Loucy (cell line): ENCODE measurements around the gene DHRS4L2.

Source experiments
- H2AFZ ChIP-seq: fragments of 200-600 bp; sonication (generic); 2 replicates; pipeline ENCODE4 v1.6.0; 2016; ENCODE audit warnings: antibody characterized with exemption, mild to moderate bottlenecking, low read length, moderate library complexity
- H3F3A ChIP-seq: fragments of 200-600 bp; 2 replicates; pipeline ENCODE4 v1.6.0; 2016; ENCODE audit warnings: antibody characterized with exemption, low read depth, mild to moderate bottlenecking
- H3K27me3 ChIP-seq: fragments of 200-600 bp; sonication (generic); 2 replicates; pipeline ENCODE4 v1.6.1; 2014; ENCODE audit warnings: low read length, mild to moderate bottlenecking; ENCODE audit not compliant: insufficient read depth, poor library complexity, severe bottlenecking
- H3K36me3 ChIP-seq: fragments of 200-600 bp; sonication (generic); 2 replicates; pipeline ENCODE4 v1.6.1; 2016; ENCODE audit warnings: low read length; ENCODE audit not compliant: insufficient read depth
- H3K4me1 ChIP-seq: fragments of 200-600 bp; sonication (generic); 2 replicates; pipeline ENCODE4 v1.5.1; 2014; ENCODE audit warnings: low read length, mild to moderate bottlenecking; ENCODE audit not compliant: insufficient read depth, poor library complexity, severe bottlenecking
- H3K4me2 ChIP-seq: fragments of 200-600 bp; sonication (generic); 2 replicates; pipeline ENCODE4 v1.6.0; 2014; ENCODE audit warnings: antibody characterized with exemption, low read length, low read depth, mild to moderate bottlenecking; ENCODE audit not compliant: poor library complexity, severe bottlenecking
- H3K4me3 ChIP-seq: fragments of 200-600 bp; sonication (generic); 2 replicates; pipeline ENCODE4 v1.5.1; 2014; ENCODE audit warnings: low read length, mild to moderate bottlenecking, mixed read lengths; ENCODE audit not compliant: poor library complexity, severe bottlenecking
- H3K79me2 ChIP-seq: fragments of 200-600 bp; sonication (generic); 2 replicates; pipeline ENCODE4 v1.6.1; 2014; ENCODE audit warnings: low read length; ENCODE audit not compliant: insufficient read depth
- H3K9ac ChIP-seq: fragments of 200-600 bp; sonication (generic); 2 replicates; pipeline ENCODE4 v1.6.0; 2014; ENCODE audit warnings: mild to moderate bottlenecking, low read depth, low read length, moderate library complexity; ENCODE audit not compliant: poor library complexity, severe bottlenecking
- H3K9me2 ChIP-seq: fragments of 200-600 bp; sonication (generic); replicated peaks from 2 replicates; pipeline ENCODE4 v1.6.1; 2016; ENCODE audit warnings: low read depth, low read length, mixed read lengths
- H3K9me3 ChIP-seq: fragments of 200-600 bp; sonication (generic); 2 replicates; pipeline ENCODE4 v1.6.1; 2014; ENCODE audit warnings: mild to moderate bottlenecking, antibody characterized with exemption, low read length, low read depth; ENCODE audit not compliant: insufficient read depth
- H4K20me1 ChIP-seq: fragments of 200-600 bp; sonication (generic); 2 replicates; pipeline ENCODE4 v1.6.0; 2014; ENCODE audit warnings: antibody characterized with exemption, low read length, mild to moderate bottlenecking; ENCODE audit not compliant: insufficient read depth, poor library complexity, severe bottlenecking
- EZH2phosphoT487 ChIP-seq: fragments of 200-600 bp; IDR thresholded peaks from 2 replicates; pipeline ENCODE4 v1.6.1; 2018; ENCODE audit warnings: antibody characterized with exemption, mild to moderate bottlenecking, moderate library complexity, borderline replicate concordance
- TF ChIP-seq, protein P1 (sequence below): fragments of 200-600 bp; sonication (generic); conservative IDR thresholded peaks from 2 replicates; pipeline ENCODE4 v1.5.1; 2014; ENCODE audit warnings: mild to moderate bottlenecking, antibody characterized with exemption, low read length

DHRS4L2 gene

DNA sequence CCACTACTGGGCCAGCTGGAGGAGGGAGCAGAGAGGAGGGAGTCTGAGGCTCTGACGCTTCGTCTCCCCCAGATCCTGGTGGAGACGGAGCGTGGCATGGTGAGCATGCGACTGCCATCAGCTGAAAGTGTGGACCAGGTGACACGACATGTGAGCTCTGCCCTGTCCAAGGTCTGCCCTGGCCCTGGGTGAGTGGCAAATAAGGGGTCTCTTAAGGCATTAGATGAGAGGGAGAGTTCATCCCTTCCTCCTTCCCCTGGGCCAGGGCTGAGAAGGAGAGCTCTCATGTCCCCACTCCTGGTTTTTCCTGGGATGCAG is 65.6 kb downstream of the DHRS4L2 start:
- no peaks in the 10 kb centered on the region for H3K36me3 ChIP-seq
- no peaks in the 10 kb centered on the region for H3K9me2 ChIP-seq
- H3K79me2 ChIP-seq = no peaks in the 10 kb centered on the region
- H2AFZ ChIP-seq = no peak overlapping the region
- H3F3A ChIP-seq = no peaks in the 10 kb centered on the region
- no peak overlapping the region for H3K9ac ChIP-seq
- H3K9me3 ChIP-seq = no peaks in the 10 kb centered on the region
- H3K27me3 ChIP-seq = no peaks in the 10 kb centered on the region
- TF ChIP-seq EZH2phosphoT487 = no peak
- TF ChIP-seq, protein P1, sequence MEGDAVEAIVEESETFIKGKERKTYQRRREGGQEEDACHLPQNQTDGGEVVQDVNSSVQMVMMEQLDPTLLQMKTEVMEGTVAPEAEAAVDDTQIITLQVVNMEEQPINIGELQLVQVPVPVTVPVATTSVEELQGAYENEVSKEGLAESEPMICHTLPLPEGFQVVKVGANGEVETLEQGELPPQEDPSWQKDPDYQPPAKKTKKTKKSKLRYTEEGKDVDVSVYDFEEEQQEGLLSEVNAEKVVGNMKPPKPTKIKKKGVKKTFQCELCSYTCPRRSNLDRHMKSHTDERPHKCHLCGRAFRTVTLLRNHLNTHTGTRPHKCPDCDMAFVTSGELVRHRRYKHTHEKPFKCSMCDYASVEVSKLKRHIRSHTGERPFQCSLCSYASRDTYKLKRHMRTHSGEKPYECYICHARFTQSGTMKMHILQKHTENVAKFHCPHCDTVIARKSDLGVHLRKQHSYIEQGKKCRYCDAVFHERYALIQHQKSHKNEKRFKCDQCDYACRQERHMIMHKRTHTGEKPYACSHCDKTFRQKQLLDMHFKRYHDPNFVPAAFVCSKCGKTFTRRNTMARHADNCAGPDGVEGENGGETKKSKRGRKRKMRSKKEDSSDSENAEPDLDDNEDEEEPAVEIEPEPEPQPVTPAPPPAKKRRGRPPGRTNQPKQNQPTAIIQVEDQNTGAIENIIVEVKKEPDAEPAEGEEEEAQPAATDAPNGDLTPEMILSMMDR = no peak
- no peak overlapping the region for H3K4me3 ChIP-seq
- H4K20me1 ChIP-seq = no peaks in the 10 kb centered on the region
- H3K4me2 ChIP-seq = no peak overlapping the region
- peaks cover 17% of the 10 kb centered on the region for H3K4me1 ChIP-seq

DNA sequence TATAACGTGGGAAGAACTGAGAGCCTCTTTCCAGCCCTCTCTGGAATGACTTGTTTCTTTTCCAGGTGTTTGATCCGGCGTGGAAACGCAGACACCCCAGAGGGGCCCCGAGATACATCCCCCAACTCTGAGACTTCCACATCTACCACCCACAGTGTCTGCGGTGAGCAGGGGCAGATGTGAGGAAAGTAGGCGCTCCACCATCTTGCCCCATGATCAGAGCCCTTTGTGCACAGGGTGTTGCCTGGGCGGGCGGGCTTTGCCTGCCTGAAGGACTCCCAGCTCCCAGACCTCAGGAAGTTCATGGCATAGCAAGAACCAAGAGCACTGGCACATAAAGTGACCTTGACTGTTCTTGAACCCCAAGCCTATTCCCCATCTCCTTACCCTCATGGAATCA is 65.9 kb downstream of the DHRS4L2 start:
- no peaks in the 10 kb centered on the region for H3K27me3 ChIP-seq
- TF ChIP-seq, protein P1 = no peak
- TF ChIP-seq EZH2phosphoT487 = no peak

More for the DNA sequence above, 65.9 kb downstream of the DHRS4L2 start:
- H3K4me2 ChIP-seq = no peak overlapping the region
- no peaks in the 10 kb centered on the region for H3F3A ChIP-seq
- no peak overlapping the region for H2AFZ ChIP-seq
- no peak overlapping the region for H3K9ac ChIP-seq
- peaks cover 17% of the 10 kb centered on the region for H3K4me1 ChIP-seq
- no peak overlapping the region for H3K4me3 ChIP-seq
- H3K9me2 ChIP-seq = no peaks in the 10 kb centered on the region
- no peaks in the 10 kb centered on the region for H3K79me2 ChIP-seq
- H3K36me3 ChIP-seq = no peaks in the 10 kb centered on the region
- H3K9me3 ChIP-seq = no peaks in the 10 kb centered on the region
- no peaks in the 10 kb centered on the region for H4K20me1 ChIP-seq
